Psoas muscle (tissue), 8 donors: ENCODE data around the gene PLPP3. TPM values are rescaled to one million over a fixed set of nuclear protein-coding genes. Genes with fewer than 3 reads are reported as not detected.

ENCODE experiments used
- ATAC-seq, 4 donors: fragments of 200-7000 bp; cut with Tn5 transposase; one replicate each; pipeline ENCODE4 v1.9.1; 2020; ENCODE audit warnings: moderate library complexity in 3 of 4, mild to moderate bottlenecking in 2 of 4
- DNase-seq, 2 donors: peaks; one replicate each; pipeline ENCODE4 v3.0.0-alpha.2; 2020
- H3K27ac ChIP-seq: fragments of 200-600 bp; one replicate; pipeline ENCODE4 v1.8.0; 2022
- H3K27me3 ChIP-seq, 3 donors: fragments of 200-600 bp in 1 of 3; one replicate each; pipeline versions ENCODE4 v1.6.1 to v1.8.0; 2013 to 2022; ENCODE audit warnings: low read length in 2 of 3, mild to moderate bottlenecking in 2 of 3, moderate library complexity in 1 of 3; ENCODE audit not compliant: insufficient read depth in 3 of 3
- H3K36me3 ChIP-seq, 2 donors: fragments of 200-600 bp in 1 of 2; one replicate each; pipeline versions ENCODE4 v1.6.1 to v1.8.0; 2013 to 2022; ENCODE audit warnings: low read depth in 1 of 2, mild to moderate bottlenecking in 1 of 2, moderate library complexity in 1 of 2; ENCODE audit not compliant: insufficient read depth in 1 of 2
- H3K4me1 ChIP-seq: fragments of 200-600 bp; one replicate; pipeline ENCODE4 v1.8.0; 2022
- H3K4me3 ChIP-seq: fragments of 200-600 bp; one replicate; pipeline ENCODE4 v1.8.0; 2022; ENCODE audit warnings: mild to moderate bottlenecking
- H3K9me3 ChIP-seq: fragments of 200-600 bp; one replicate; pipeline ENCODE4 v1.8.0; 2022
- CTCF ChIP-seq: fragments of 200-600 bp; IDR thresholded peaks from one replicate; pipeline ENCODE4 v1.8.0; 2022; ENCODE audit warnings: antibody characterized with exemption
- WGBS, 3 donors: extraction: QIAGEN DNeasy Blood & Tissue Kit; methylation state at CpG; one replicate each; pipeline versions ENCODE4 v1.1.6 to v1.1.7; 2013; 5-methylcytosine and 5-hydroxymethylcytosine counted together
- intact Hi-C, 2 donors: fragments of 100-400 bp; cut with DNase I; formaldehyde crosslinking; loops; one replicate each; pipeline versions ENCODE4 v1.11.0 to v1.14.2; 2022
- polyA plus RNA-seq, 3 donors: library from polyadenylated mRNA; stranded (reverse); fragments of 200-250 nt; gene quantifications; one replicate each; pipeline ENCODE4 v1.2.3, GENCODE V29; 2013
- total RNA-seq, 4 donors: library from RNA; stranded (reverse); fragmentation: NEBNext Ultra II Directional in 2 of 4; extraction: Animal tissue kit (Norgen Biotek cat#: 25700) in 2 of 4; gene quantifications; one replicate each; pipeline versions ENCODE4 v1.2.1 to v1.2.4, GENCODE V29; 2021 to 2023
- donor health status: healthy with polysubstance abuse.
- donor health status: DM: no; HTN: no; CAD: no; lungs with moderate emphysema.
- donor health status: Bipolar disorder and iron deficiency.
- donor health status: healthy.
- donor health status: DM: yes; HTN: yes; CAD: no.
- donor health status: DM: no; HTN: no; CAD: no.
- donor health status: DM: no; HTN: no; CAD: no.
- donor health status: DM: yes; HTN: yes; CAD: no.

Gene PLPP3
- total and polyA plus RNA-seq, 7 donors, result 35.5 to 69.1 (median 46.3) TPM

- TF ChIP-seq CTCF, result no peak
- no peak for ATAC-seq
- no peak for DNase-seq
- H3K27ac ChIP-seq, result no peak overlapping the region
- H3K36me3 ChIP-seq, result no peaks in the 10 kb centered on the region
- intact Hi-C loops, result no loop called here
- H3K4me3 ChIP-seq, result no peak overlapping the region
- peaks cover 45% of the 10 kb centered on the region for H3K4me1 ChIP-seq
- H3K9me3 ChIP-seq, result no peaks in the 10 kb centered on the region
- no peaks in the 10 kb centered on the region for H3K27me3 ChIP-seq
- 49 to 62% (median 54%) methylated on average over 2 of the region's 2 CpGs for WGBS, 3 donors
These were observed 16.4 kb downstream of the PLPP3 start for GRCh38 chr1:56562891-56563452.

DNA sequence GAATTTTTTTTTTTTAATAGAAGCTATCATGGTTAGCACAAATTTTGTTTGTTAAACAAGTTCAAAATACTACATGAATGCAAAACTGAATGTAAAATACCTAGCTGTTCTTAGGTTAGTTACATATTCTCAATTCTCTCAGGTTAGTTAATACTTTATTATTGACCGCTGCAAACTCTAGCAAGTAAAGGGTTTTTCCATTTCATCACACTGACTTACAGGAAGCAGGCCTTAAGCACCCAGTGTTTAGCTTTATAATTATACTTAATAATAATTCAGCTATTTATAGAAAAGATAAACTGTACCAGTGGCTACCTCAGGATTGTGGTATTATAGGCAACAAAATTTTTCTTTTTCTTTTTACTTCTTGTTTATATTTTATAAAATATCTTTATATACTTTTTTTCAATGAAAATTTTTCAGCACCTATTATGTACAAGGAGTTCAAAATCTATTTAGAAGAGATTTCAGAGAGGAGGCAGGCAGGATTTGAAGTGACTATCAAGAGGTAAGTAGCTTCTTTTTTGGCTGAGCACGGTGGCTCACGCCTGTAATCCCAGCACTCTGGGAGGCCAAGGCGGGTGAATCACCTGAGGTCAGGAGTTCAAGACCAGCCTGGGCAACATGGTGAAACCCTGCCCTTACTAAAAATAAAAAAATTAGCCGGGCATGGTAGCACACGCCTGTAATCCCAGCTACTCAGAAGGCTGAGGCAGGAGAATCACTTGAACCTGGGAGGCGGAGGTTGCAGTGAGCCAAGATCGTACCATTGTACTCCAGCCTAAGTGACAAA, 17.9 kb downstream of the PLPP3 start:
- ATAC-seq (peak in 2 of 4 donors; percentile 44 to 58), DNase-seq (no peak)
- TF ChIP-seq CTCF, result no peak
- intact Hi-C loops, result no loop called here
- WGBS, 3 donors, result 51 to 60% (median 57%) methylated on average over 8 of the region's 8 CpGs
- H3K4me1 ChIP-seq, result peaks cover 38% of the 10 kb centered on the region
- no peaks in the 10 kb centered on the region for H3K36me3 ChIP-seq
- no peak overlapping the region for H3K4me3 ChIP-seq
- H3K27me3 ChIP-seq, result no peaks in the 10 kb centered on the region
- H3K9me3 ChIP-seq, result no peaks in the 10 kb centered on the region
- peak overlapping the region; percentile 39 for H3K27ac ChIP-seq

DNA sequence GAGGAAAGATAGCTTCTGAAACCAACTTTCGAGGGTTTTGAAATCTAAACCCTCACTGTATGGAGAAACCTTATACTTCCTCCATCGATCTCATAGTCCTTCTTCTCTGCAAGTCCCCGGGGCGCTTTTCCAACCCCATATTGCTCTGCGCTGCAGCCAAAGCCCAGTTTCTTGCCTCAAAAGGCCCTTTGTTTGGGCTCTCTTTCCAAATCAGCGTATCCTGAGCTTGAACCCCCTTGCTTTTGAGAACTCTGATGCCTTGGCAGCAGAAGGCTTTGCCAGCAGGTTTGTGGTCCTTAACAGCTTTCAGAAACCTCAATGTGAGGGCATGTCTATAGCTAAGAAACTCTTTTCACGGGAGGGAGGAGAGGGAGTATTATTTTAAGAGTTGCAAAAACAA, 21.6 kb downstream of the PLPP3 start:
- Histone ChIP-seq H3K27me3 (no peaks in the 10 kb centered on the region), H3K36me3 (no peaks in the 10 kb centered on the region), H3K4me1 (peaks cover 20% of the 10 kb centered on the region), H3K9me3 (no peaks in the 10 kb centered on the region), H3K4me3 (no peak overlapping the region), H3K27ac (no peak overlapping the region)
- no peak for ATAC-seq
- TF ChIP-seq CTCF, result no peak
- 57 to 74% (median 57%) methylated on average over 7 of the region's 7 CpGs for WGBS, 3 donors
- intact Hi-C loops, result no loop called here
- no peak for DNase-seq

- Histone ChIP-seq H3K4me1 (peaks cover 17% of the 10 kb centered on the region), H3K9me3 (no peaks in the 10 kb centered on the region), H3K36me3 (no peaks in the 10 kb centered on the region), H3K27me3 (no peaks in the 10 kb centered on the region), H3K4me3 (no peak overlapping the region), H3K27ac (no peak overlapping the region)
- intact Hi-C loops, result no loop called here
- DNase-seq (no peak), ATAC-seq (no peak)
- no peak for TF ChIP-seq CTCF
- 41 to 64% (median 47%) methylated on average over 2 of the region's 2 CpGs for WGBS, 3 donors
These were observed 23.9 kb downstream of the PLPP3 start for GRCh38 chr1:56555448-56555847.
